OCI-LY7 (cell line): ENCODE measurements around the gene PCDHB15.

Source experiments
- CTCF ChIP-seq: fragments of 200-600 bp; sonication (generic); conservative IDR thresholded peaks from 2 replicates; pipeline ENCODE4 v1.5.1; 2014; ENCODE audit warnings: mild to moderate bottlenecking, antibody characterized with exemption, low read length, moderate library complexity, mixed read lengths
- EZH2phosphoT487 ChIP-seq: fragments of 200-600 bp; sonication (generic); IDR thresholded peaks from 2 replicates; pipeline ENCODE4 v1.6.1; 2018; ENCODE audit warnings: low read depth, borderline replicate concordance, mild to moderate bottlenecking, mixed run types, antibody characterized with exemption, low read length, moderate library complexity, mixed read lengths

- TF ChIP-seq CTCF (peak; percentile 77), EZH2phosphoT487 (no peak)
These were observed 27.7 kb downstream of the PCDHB15 start for GRCh38 chr5:141272906-141273305.
